AG04449 (cell line): Measurements from ENCODE around the gene PHYKPL.

Experiments used
- CTCF ChIA-PET: fragments of 350-600 bp; formaldehyde crosslinking; extraction: SDS; loops from one replicate; lab custom pipeline; 2021; ENCODE audit warnings: antibody characterized with exemption; lab: Yijun Ruan, JAX
- POLR2A ChIA-PET: fragments of 400-600, 350-600 bp; formaldehyde crosslinking; extraction: SDS; loops from one replicate; lab custom pipeline; 2020; ENCODE audit warnings: antibody characterized with exemption, inconsistent platforms; lab: Yijun Ruan, JAX
- DNase-seq: peaks from one replicate; pipeline ENCODE4 v3.0.0-alpha.2; 2010; ENCODE audit warnings: low read depth, low spot score
- H3K4me3 ChIP-seq: 2 replicates; pipeline ENCODE4 v1.5.1; 2011; ENCODE audit warnings: low read depth, mild to moderate bottlenecking, control low read depth, low read length
- CTCF ChIP-seq: IDR thresholded peaks from one replicate; pipeline ENCODE4 v1.5.1; 2011; ENCODE audit warnings: mild to moderate bottlenecking, moderate library complexity, low read length, control low read depth, inconsistent platforms; ENCODE audit not compliant: insufficient read depth; ENCODE audit errors: missing control alignments

Gene PHYKPL

GRCh38 chr5:178196986-178197385 lies 35.6 kb downstream of the PHYKPL start:
- peak; percentile 31 for TF ChIP-seq CTCF
- ChIA-PET POLR2A (no interaction called here), CTCF (interaction anchor here (0.7 to 1.3 kb wide), 3 partner anchors 13 to 51 kb away, joined by 3 to 5 read pairs (median 4); no protein-coding TSS in a partner anchor)
- H3K4me3 ChIP-seq = no peak overlapping the region
- DNase-seq = no peak

- no peak for TF ChIP-seq CTCF
- no peak overlapping the region for H3K4me3 ChIP-seq
- no peak for DNase-seq
- CTCF ChIA-PET = interaction anchor here (1.1 to 1.3 kb wide), 2 partner anchors 30 to 51 kb away, joined by 4 to 5 read pairs; no protein-coding TSS in a partner anchor
- POLR2A ChIA-PET = interaction anchor here (1.9 kb wide), 1 partner anchor 8 kb away, joined by 6 read pairs; the partner anchor contains the start of gene HNRNPAB
Measured at GRCh38 chr5:178196281-178196812, 36.3 kb downstream of the PHYKPL start.

- ChIA-PET CTCF (no interaction called here), POLR2A (no interaction called here)
- no peak for DNase-seq
- TF ChIP-seq CTCF = no peak
- H3K4me3 ChIP-seq = no peak overlapping the region
Measured at GRCh38 chr5:178194026-178194425, 38.6 kb downstream of the PHYKPL start.

GRCh38 chr5:178193251-178193809 lies 39.3 kb downstream of the PHYKPL start:
- ChIA-PET POLR2A (interaction anchor here (0.6 kb wide), 1 partner anchor 40 kb away, joined by 4 read pairs; the partner anchor contains the start of gene NHP2), CTCF (no interaction called here)
- no peak for DNase-seq

GRCh38 chr5:178192787-178193186 lies 39.8 kb downstream of the PHYKPL start:
- H3K4me3 ChIP-seq = no peak overlapping the region
- POLR2A ChIA-PET = interaction anchor here (0.6 kb wide), 1 partner anchor 39 kb away, joined by 4 read pairs; the partner anchor contains the start of gene NHP2
- CTCF ChIA-PET = no interaction called here
- no peak for DNase-seq
- TF ChIP-seq CTCF = no peak

More at GRCh38 chr5:178193251-178193809, 39.3 kb downstream of the PHYKPL start:
- no peak for TF ChIP-seq CTCF
- H3K4me3 ChIP-seq = no peak overlapping the region

GRCh38 chr5:178192244-178192643 lies 40.4 kb downstream of the PHYKPL start:
- H3K4me3 ChIP-seq = no peak overlapping the region
- no peak for TF ChIP-seq CTCF
- ChIA-PET POLR2A (no interaction called here), CTCF (no interaction called here)
- no peak for DNase-seq
